ENCODE results near the gene PCNT. TPM values are rescaled to one million over a fixed set of nuclear protein-coding genes. Genes with fewer than 3 reads are reported as not detected.

The PCNT gene
- total and polyA plus RNA-seq, 9 of the 15 experiments (the other 6 are each of a cell fraction or from before 2014, with no cell fraction given), result 9.1 to 53.5 (median 31.3) TPM

GRCh38 chr21:46324390-46325072, 575 bp downstream of the PCNT start (continued):
- no peak for TF ChIP-seq ZFP30 (CRISPR knock-in tag; IDR thresholded peaks at IDR 0.05; ENCODE audit: borderline replicate concordance)
- no peak for TF ChIP-seq DMBX1 (CRISPR knock-in tag; IDR thresholded peaks at IDR 0.05; ENCODE audit: borderline replicate concordance)
- TF ChIP-seq TFAM (CRISPR knock-in tag; conservative IDR thresholded peaks at IDR 0.05), result no peak
- no peak for TF ChIP-seq CEBPG (CRISPR knock-in tag; IDR thresholded peaks at IDR 0.05)
- no peak for TF ChIP-seq CEBPG (tag; conservative IDR thresholded peaks at IDR 0.05 in 1 of 2, IDR thresholded peaks at IDR 0.05 in 1 of 2)
- TF ChIP-seq TEAD2 (tag; IDR thresholded peaks at IDR 0.05), result no peak
- TF ChIP-seq ZKSCAN3 (CRISPR knock-in tag; IDR thresholded peaks at IDR 0.05), result no peak
- TF ChIP-seq ZBTB5 (IDR thresholded peaks at IDR 0.05), result no peak
- peak; percentile 87; the same call in 1 of the 2 replicates for TF ChIP-seq KDM2B (CRISPR knock-in tag; IDR thresholded peaks at IDR 0.05)
- TF ChIP-seq, protein P1, sequence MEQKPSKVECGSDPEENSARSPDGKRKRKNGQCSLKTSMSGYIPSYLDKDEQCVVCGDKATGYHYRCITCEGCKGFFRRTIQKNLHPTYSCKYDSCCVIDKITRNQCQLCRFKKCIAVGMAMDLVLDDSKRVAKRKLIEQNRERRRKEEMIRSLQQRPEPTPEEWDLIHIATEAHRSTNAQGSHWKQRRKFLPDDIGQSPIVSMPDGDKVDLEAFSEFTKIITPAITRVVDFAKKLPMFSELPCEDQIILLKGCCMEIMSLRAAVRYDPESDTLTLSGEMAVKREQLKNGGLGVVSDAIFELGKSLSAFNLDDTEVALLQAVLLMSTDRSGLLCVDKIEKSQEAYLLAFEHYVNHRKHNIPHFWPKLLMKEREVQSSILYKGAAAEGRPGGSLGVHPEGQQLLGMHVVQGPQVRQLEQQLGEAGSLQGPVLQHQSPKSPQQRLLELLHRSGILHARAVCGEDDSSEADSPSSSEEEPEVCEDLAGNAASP (IDR thresholded peaks at IDR 0.05), result no peak
- TF ChIP-seq STAG1 (CRISPR knock-in tag; IDR thresholded peaks at IDR 0.05; ENCODE audit: borderline replicate concordance), result no peak
- no peak for TF ChIP-seq ZNF449 (CRISPR knock-in tag; IDR thresholded peaks at IDR 0.05)
- no peak for TF ChIP-seq ARID3B (CRISPR knock-in tag; IDR thresholded peaks at IDR 0.05; ENCODE audit: borderline replicate concordance)
- TF ChIP-seq ZNF217 (CRISPR knock-in tag; IDR thresholded peaks at IDR 0.05), result no peak
- no peak for TF ChIP-seq CBX2 (IDR thresholded peaks at IDR 0.05; ENCODE audit: insufficient read depth, low read length, poor library complexity, severe bottlenecking)
- no peak for TF ChIP-seq TCF7L2 (IDR thresholded peaks at IDR 0.05; ENCODE audit: low read depth, low read length)
- no peak for TF ChIP-seq ZNF277 (CRISPR knock-in tag; IDR thresholded peaks at IDR 0.05; ENCODE audit: borderline replicate concordance)
- no peak for TF ChIP-seq ZNF77 (CRISPR knock-in tag; IDR thresholded peaks at IDR 0.05)
